ENCODE results near the gene SETD9. TPM values are rescaled to one million over a fixed set of nuclear protein-coding genes. Genes with fewer than 3 reads are reported as not detected.
A peak's percentile ranks its signal among the peaks of the same experiment; 100 is the strongest.

Gene SETD9
- total and polyA plus RNA-seq, 2 of the 13 experiments (the other 11 are each of a cell fraction or from before 2014, with no cell fraction given): 4.8 to 17.8 TPM

DNA sequence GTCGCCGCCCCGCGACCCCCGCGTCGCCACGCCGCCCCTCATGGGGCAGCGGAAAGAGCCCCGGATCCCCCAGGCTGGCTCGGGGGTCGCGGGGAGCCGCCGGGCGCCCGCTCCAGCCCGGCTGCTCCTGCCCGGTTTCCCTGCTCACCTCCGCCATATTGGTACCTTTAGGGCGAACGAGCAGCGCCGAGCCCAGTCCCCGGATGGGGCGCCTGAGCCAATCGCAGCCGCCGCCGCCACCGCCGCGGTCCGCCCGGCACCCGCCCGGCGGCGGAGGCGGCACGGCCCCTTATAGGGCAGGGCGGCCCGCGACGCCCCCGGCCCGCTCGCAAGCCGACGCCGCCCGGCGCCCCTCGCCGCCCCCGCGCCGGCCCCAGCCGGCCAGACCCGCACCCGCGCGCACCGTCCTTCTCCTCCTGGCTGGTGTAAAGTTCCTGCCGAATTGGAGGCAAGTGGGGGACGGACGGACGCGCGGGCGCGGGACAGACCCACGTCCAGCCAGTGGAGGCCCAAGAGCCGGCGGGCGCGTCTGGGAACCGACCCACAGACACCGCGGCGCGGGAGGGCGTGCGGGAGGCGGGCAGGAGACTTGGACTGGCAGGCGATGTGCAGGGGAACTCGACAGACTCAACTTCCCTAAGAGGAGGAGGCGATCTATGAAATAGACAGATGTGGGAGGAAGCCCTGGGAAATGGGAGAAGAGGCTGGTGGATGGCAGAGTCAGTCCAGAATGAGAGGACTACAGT lies 42.7 kb downstream of the SETD9 start, which contains the start of gene MIER3 (continued):
- TF ChIP-seq, protein P1, sequence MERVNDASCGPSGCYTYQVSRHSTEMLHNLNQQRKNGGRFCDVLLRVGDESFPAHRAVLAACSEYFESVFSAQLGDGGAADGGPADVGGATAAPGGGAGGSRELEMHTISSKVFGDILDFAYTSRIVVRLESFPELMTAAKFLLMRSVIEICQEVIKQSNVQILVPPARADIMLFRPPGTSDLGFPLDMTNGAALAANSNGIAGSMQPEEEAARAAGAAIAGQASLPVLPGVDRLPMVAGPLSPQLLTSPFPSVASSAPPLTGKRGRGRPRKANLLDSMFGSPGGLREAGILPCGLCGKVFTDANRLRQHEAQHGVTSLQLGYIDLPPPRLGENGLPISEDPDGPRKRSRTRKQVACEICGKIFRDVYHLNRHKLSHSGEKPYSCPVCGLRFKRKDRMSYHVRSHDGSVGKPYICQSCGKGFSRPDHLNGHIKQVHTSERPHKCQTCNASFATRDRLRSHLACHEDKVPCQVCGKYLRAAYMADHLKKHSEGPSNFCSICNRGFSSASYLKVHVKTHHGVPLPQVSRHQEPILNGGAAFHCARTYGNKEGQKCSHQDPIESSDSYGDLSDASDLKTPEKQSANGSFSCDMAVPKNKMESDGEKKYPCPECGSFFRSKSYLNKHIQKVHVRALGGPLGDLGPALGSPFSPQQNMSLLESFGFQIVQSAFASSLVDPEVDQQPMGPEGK (CRISPR knock-in tag; IDR thresholded peaks at IDR 0.05): peak; percentile 60
- TF ChIP-seq ADNP (CRISPR knock-in tag; IDR thresholded peaks at IDR 0.05) (no peak), ZNF446 (CRISPR knock-in tag; IDR thresholded peaks at IDR 0.05) (no peak), NFYB (CRISPR knock-in tag; IDR thresholded peaks at IDR 0.05) (no peak), ZNF674 (CRISPR knock-in tag; IDR thresholded peaks at IDR 0.05; ENCODE audit: low read depth) (0 out of 2 replicates have a peak, but pooled peaks have one; percentile 26), ZFYVE20 (CRISPR knock-in tag; IDR thresholded peaks at IDR 0.05; ENCODE audit: borderline replicate concordance, low read depth) (no peak), NFYC (CRISPR knock-in tag; IDR thresholded peaks at IDR 0.05) (no peak; the same call in 1 of the 2 replicates), ZNF460 (CRISPR knock-in tag; IDR thresholded peaks at IDR 0.05; ENCODE audit: borderline replicate concordance) (no peak), ZNF121 (CRISPR knock-in tag; IDR thresholded peaks at IDR 0.05) (0 out of 2 replicates have a peak, but pooled peaks have one; percentile 11), MXI1 (IDR thresholded peaks at IDR 0.05; ENCODE audit: borderline replicate concordance, low read depth, low read length) (peak; percentile 23; the same call in 1 of the 3 replicates)
- TF ChIP-seq, protein P2, sequence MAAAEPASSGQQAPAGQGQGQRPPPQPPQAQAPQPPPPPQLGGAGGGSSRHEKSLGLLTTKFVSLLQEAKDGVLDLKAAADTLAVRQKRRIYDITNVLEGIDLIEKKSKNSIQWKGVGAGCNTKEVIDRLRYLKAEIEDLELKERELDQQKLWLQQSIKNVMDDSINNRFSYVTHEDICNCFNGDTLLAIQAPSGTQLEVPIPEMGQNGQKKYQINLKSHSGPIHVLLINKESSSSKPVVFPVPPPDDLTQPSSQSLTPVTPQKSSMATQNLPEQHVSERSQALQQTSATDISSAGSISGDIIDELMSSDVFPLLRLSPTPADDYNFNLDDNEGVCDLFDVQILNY (CRISPR knock-in tag; conservative IDR thresholded peaks at IDR 0.05): no peak
- TF ChIP-seq, protein P3, sequence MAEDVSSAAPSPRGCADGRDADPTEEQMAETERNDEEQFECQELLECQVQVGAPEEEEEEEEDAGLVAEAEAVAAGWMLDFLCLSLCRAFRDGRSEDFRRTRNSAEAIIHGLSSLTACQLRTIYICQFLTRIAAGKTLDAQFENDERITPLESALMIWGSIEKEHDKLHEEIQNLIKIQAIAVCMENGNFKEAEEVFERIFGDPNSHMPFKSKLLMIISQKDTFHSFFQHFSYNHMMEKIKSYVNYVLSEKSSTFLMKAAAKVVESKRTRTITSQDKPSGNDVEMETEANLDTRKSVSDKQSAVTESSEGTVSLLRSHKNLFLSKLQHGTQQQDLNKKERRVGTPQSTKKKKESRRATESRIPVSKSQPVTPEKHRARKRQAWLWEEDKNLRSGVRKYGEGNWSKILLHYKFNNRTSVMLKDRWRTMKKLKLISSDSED (CRISPR knock-in tag; IDR thresholded peaks at IDR 0.05): no peak
- TF ChIP-seq, protein P4, sequence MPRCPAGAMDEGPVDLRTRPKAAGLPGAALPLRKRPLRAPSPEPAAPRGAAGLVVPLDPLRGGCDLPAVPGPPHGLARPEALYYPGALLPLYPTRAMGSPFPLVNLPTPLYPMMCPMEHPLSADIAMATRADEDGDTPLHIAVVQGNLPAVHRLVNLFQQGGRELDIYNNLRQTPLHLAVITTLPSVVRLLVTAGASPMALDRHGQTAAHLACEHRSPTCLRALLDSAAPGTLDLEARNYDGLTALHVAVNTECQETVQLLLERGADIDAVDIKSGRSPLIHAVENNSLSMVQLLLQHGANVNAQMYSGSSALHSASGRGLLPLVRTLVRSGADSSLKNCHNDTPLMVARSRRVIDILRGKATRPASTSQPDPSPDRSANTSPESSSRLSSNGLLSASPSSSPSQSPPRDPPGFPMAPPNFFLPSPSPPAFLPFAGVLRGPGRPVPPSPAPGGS (CRISPR knock-in tag; IDR thresholded peaks at IDR 0.05): no peak

All from HepG2 (cell line).